MM.1S (cell line): ENCODE results near the gene CFAP74.

Experiments
- DNase-seq: peaks from one replicate; pipeline ENCODE4 v3.0.0-alpha.2; 2015
- H2AFZ ChIP-seq: fragments of 300-600 bp; sonication (generic); 2 replicates; pipeline ENCODE4 v1.6.0; 2016; ENCODE audit warnings: antibody characterized with exemption, low read length
- H3F3A ChIP-seq: fragments of 300-600 bp; sonication (generic); 2 replicates; pipeline ENCODE4 v1.6.1; 2016; ENCODE audit warnings: mild to moderate bottlenecking, antibody characterized with exemption, low read length, moderate library complexity, mixed read lengths; ENCODE audit not compliant: insufficient read depth
- H3K27ac ChIP-seq: fragments of 300-600 bp; sonication (generic); 2 replicates; pipeline ENCODE4 v1.5.1; 2016; ENCODE audit warnings: mild to moderate bottlenecking, low read length
- H3K27me3 ChIP-seq: fragments of 300-600 bp; sonication (generic); replicated peaks from 2 replicates; pipeline ENCODE4 v1.6.0; 2016; ENCODE audit warnings: low read length; ENCODE audit not compliant: insufficient read depth
- H3K36me3 ChIP-seq: fragments of 300-600 bp; sonication (generic); replicated peaks from 2 replicates; pipeline ENCODE4 v1.6.1; 2016; ENCODE audit warnings: mild to moderate bottlenecking, low read length, mixed read lengths; ENCODE audit not compliant: insufficient read depth
- H3K4me1 ChIP-seq: fragments of 300-600 bp; sonication (generic); 2 replicates; pipeline ENCODE4 v1.6.1; 2016; ENCODE audit warnings: low read length, mixed read lengths
- H3K4me2 ChIP-seq: fragments of 300-600 bp; sonication (generic); 2 replicates; pipeline ENCODE4 v1.6.0; 2016; ENCODE audit warnings: low read depth, low read length
- H3K4me3 ChIP-seq: fragments of 300-600 bp; sonication (generic); 2 replicates; pipeline ENCODE4 v1.5.1; 2016; ENCODE audit warnings: low read length, mixed read lengths
- H3K79me2 ChIP-seq: fragments of 300-600 bp; sonication (generic); 2 replicates; pipeline ENCODE4 v1.6.1; 2016; ENCODE audit warnings: mixed run types, low read length, mixed read lengths
- H3K9ac ChIP-seq: fragments of 300-600 bp; sonication (generic); 2 replicates; pipeline ENCODE4 v1.6.1; 2016; ENCODE audit warnings: low read length, mixed read lengths
- H3K9me2 ChIP-seq: fragments of 300-600 bp; sonication (generic); replicated peaks from 2 replicates; pipeline ENCODE4 v1.6.1; 2016; ENCODE audit warnings: mild to moderate bottlenecking, low read length, mixed read lengths; ENCODE audit not compliant: insufficient read depth
- H3K9me3 ChIP-seq: fragments of 300-600 bp; sonication (generic); replicated peaks from 2 replicates; pipeline ENCODE4 v1.6.1; 2016; ENCODE audit warnings: mild to moderate bottlenecking, low read length, mixed read lengths; ENCODE audit not compliant: insufficient read depth
- H4K20me1 ChIP-seq: fragments of 300-600 bp; sonication (generic); 2 replicates; pipeline ENCODE4 v1.6.1; 2016; ENCODE audit warnings: mild to moderate bottlenecking, low read length, moderate library complexity, mixed read lengths; ENCODE audit not compliant: insufficient read depth
- CTCF ChIP-seq: fragments of 300-600 bp; sonication (generic); IDR thresholded peaks from 2 replicates; pipeline ENCODE4 v1.5.1; 2016; ENCODE audit warnings: antibody characterized with exemption, low read length, mixed read lengths
- EZH2 ChIP-seq: fragments of 300-600 bp; sonication (generic); optimal IDR thresholded peaks from 2 replicates; pipeline ENCODE3; 2017; ENCODE audit warnings: low read depth, mild to moderate bottlenecking, antibody characterized with exemption, low read length, mixed read lengths
- EZH2phosphoT487 ChIP-seq: fragments of 300-600 bp; sonication (generic); IDR thresholded peaks from 2 replicates; pipeline ENCODE4 v1.6.1; 2018; ENCODE audit warnings: antibody characterized with exemption, low read length

Gene CFAP74

GRCh38 chr1:2052054-2052679 is 48.6 kb upstream of the CFAP74 start:
- Histone ChIP-seq H3K79me2 (no peaks in the 10 kb centered on the region), H3K36me3 (no peaks in the 10 kb centered on the region), H3K4me1 (no peaks in the 10 kb centered on the region), H3K9me3 (no peaks in the 10 kb centered on the region), H3K4me3 (no peak overlapping the region), H4K20me1 (no peaks in the 10 kb centered on the region), H3K27ac (no peak overlapping the region), H3K27me3 (peaks cover 78% of the 10 kb centered on the region), H2AFZ (no peak overlapping the region), H3K9me2 (no peaks in the 10 kb centered on the region), H3K4me2 (no peak overlapping the region), H3F3A (no peaks in the 10 kb centered on the region), H3K9ac (no peak overlapping the region)
- TF ChIP-seq EZH2phosphoT487 (no peak), EZH2 (no peak), CTCF (no peak)
- DNase-seq = no peak

DNA sequence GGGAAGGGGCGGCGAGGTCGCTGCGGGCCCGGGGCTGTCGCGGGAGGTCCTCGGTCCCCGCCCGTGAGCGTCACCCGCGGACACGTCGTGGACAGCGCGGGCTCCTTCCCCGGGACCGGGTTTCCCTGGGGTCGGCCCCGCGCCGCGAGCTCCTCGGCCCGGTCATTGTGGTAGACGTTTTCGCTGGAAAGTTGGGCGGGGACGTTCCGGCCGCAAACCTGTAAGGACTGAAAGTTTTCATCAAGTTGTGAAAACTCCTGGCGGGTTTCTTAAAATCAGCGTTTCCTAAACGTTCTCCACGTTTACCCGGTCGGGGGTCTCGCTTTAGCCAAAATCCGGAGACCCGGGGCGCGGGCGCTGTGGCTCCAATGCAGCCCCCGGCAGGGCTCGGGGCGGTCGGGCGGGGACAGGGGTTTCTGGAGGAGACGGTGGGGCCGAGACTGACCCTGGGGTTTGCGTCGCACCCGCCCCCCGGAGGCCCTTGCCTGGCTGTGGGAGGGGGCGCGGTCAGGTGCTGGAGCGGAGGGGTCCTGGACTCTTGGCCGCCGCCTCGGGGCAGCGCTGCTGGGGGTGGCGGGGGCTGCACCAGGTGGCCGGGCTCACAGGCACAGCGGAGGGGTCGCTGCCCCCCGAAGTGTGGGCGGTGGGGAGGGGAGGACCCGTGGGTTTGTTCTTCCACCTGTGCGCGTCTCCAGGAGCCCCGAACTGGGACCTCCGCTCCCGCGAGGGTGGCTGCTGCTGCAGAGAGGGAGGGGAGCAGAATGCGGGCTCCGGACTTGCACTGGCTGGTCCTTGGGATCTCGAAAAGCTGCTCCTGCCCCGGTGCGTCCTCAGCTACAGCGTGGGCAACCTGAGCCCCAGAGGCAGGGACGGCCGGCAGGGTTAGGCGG is 47.5 kb upstream of the CFAP74 start:
- H3K27me3 ChIP-seq = peaks cover 83% of the 10 kb centered on the region
- H4K20me1 ChIP-seq = no peaks in the 10 kb centered on the region
- no peaks in the 10 kb centered on the region for H3K9me3 ChIP-seq
- no peaks in the 10 kb centered on the region for H3K36me3 ChIP-seq
- no peak overlapping the region for H3K9ac ChIP-seq
- no peak overlapping the region for H3K4me3 ChIP-seq
- H3K27ac ChIP-seq = no peak overlapping the region
- H3F3A ChIP-seq = no peaks in the 10 kb centered on the region
- no peaks in the 10 kb centered on the region for H3K9me2 ChIP-seq
- no peak for DNase-seq
- no peaks in the 10 kb centered on the region for H3K79me2 ChIP-seq
- H2AFZ ChIP-seq = no peak overlapping the region
- no peak for TF ChIP-seq EZH2
- no peak for TF ChIP-seq CTCF
- no peak for TF ChIP-seq EZH2phosphoT487
- no peaks in the 10 kb centered on the region for H3K4me1 ChIP-seq
- H3K4me2 ChIP-seq = no peak overlapping the region

DNA sequence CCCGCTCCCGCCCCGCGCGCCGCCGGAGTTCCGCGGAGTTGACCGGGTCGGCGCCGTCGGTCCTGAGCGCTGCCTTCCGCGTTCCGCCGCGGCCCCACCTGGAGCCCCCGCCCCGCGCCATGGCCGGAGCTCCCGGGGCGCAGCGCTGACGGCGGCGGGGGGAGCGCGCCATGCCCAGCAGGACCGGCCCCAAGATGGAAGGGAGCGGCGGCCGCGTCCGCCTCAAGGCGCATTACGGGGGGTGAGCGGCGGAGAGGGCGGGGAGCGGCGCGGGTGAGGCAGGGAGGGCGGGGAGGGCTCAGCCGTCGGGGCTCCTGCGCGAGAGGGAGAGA is 46.8 kb upstream of the CFAP74 start:
- Histone ChIP-seq H3K4me2 (no peak overlapping the region), H3K9me2 (no peaks in the 10 kb centered on the region), H3K9ac (no peak overlapping the region), H3K4me1 (no peaks in the 10 kb centered on the region), H3K79me2 (no peaks in the 10 kb centered on the region), H3K27me3 (peaks cover 83% of the 10 kb centered on the region), H3K9me3 (no peaks in the 10 kb centered on the region), H4K20me1 (no peaks in the 10 kb centered on the region), H3K36me3 (no peaks in the 10 kb centered on the region), H2AFZ (no peak overlapping the region), H3F3A (no peaks in the 10 kb centered on the region), H3K27ac (no peak overlapping the region), H3K4me3 (no peak overlapping the region)
- no peak for DNase-seq
- TF ChIP-seq EZH2phosphoT487 = no peak
- no peak for TF ChIP-seq EZH2
- TF ChIP-seq CTCF = no peak
